ENCODE measurements around the gene POLA1.

DNA sequence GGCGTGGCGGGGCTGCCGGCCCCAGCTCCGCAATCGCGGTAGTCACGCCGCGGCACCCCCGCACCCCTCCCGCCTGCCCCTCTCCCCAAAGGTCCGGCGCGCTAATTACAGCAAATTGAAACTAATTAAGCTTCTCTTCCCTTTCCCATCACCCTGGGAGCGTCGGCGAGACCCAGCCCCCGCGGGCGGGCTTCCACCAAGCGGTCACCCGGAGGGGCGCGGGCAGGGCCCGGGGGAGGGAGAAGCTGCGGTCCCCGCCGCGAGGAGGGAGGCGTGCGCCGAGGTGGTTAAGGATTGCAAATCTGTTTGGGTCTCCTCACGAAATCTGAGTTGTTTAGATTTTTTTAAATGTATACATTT lies 308.9 kb downstream of the POLA1 start:
- TF ChIP-seq CTCF (IDR thresholded peaks at IDR 0.05) (no peak), POLR2A (IDR thresholded peaks at IDR 0.05) (no peak)
